Measurements from ENCODE around the gene GTPBP6. TPM values are rescaled to one million over a fixed set of nuclear protein-coding genes. Genes with fewer than 3 reads are reported as not detected.

Gene GTPBP6
- total RNA-seq, 1 donor from 2014 or later, result 55.1 TPM

- Histone ChIP-seq H3K4me1 (peaks cover 10% of the 10 kb centered on the region), H3K27ac (no peak overlapping the region), H3K27me3 (no peaks in the 10 kb centered on the region), H3K4me3 (no peak overlapping the region), H3K9me3 (no peaks in the 10 kb centered on the region), H3K36me3 (no peaks in the 10 kb centered on the region)
- peak; percentile 68 for ATAC-seq
- peak; percentile 65 for DNase-seq
- no peak for TF ChIP-seq CTCF (IDR thresholded peaks at IDR 0.05)
- intact Hi-C loops (cut with DNase I), result no loop called here
These were observed 56.2 kb downstream of the GTPBP6 start for GRCh38 chrX:262381-262909.

- Histone ChIP-seq H3K4me3 (no peak overlapping the region), H3K9me3 (no peaks in the 10 kb centered on the region), H3K27me3 (no peaks in the 10 kb centered on the region), H3K27ac (no peak overlapping the region), H3K36me3 (no peaks in the 10 kb centered on the region), H3K4me1 (peaks cover 10% of the 10 kb centered on the region)
- ATAC-seq (no peak), DNase-seq (no peak)
- intact Hi-C loops (cut with DNase I), result no loop called here
- TF ChIP-seq CTCF (IDR thresholded peaks at IDR 0.05), result no peak
These were observed 56.7 kb downstream of the GTPBP6 start for GRCh38 chrX:261919-262352.

GRCh38 chrX:261167-261918, 57.3 kb downstream of the GTPBP6 start:
- TF ChIP-seq CTCF (IDR thresholded peaks at IDR 0.05), result no peak
- Histone ChIP-seq H3K4me3 (no peak overlapping the region), H3K4me1 (peaks cover 10% of the 10 kb centered on the region), H3K27me3 (no peaks in the 10 kb centered on the region), H3K9me3 (no peaks in the 10 kb centered on the region), H3K36me3 (no peaks in the 10 kb centered on the region), H3K27ac (no peak overlapping the region)
- peak; percentile 65 for DNase-seq
- no peak for ATAC-seq
- intact Hi-C loops (cut with DNase I), result no loop called here

- intact Hi-C loops (cut with DNase I), result no loop called here
- no peak for ATAC-seq
- no peak overlapping the region for H3K4me3 ChIP-seq
- no peak overlapping the region for H3K27ac ChIP-seq
- DNase-seq, result peak; percentile 41
- no peaks in the 10 kb centered on the region for H3K27me3 ChIP-seq
- no peak for TF ChIP-seq CTCF (IDR thresholded peaks at IDR 0.05)
- no peaks in the 10 kb centered on the region for H3K36me3 ChIP-seq
- H3K4me1 ChIP-seq, result peaks cover 10% of the 10 kb centered on the region
- H3K9me3 ChIP-seq, result no peaks in the 10 kb centered on the region
These were observed 58.8 kb downstream of the GTPBP6 start for GRCh38 chrX:259692-260355.

GRCh38 chrX:258291-259040, 60.1 kb downstream of the GTPBP6 start:
- Histone ChIP-seq H3K27me3 (no peaks in the 10 kb centered on the region), H3K9me3 (no peaks in the 10 kb centered on the region)
- intact Hi-C loops (cut with DNase I), result no loop called here

More at GRCh38 chrX:258291-259040, 60.1 kb downstream of the GTPBP6 start:
- no peak for ATAC-seq
- Histone ChIP-seq H3K27ac (no peak overlapping the region), H3K4me3 (no peak overlapping the region), H3K36me3 (no peaks in the 10 kb centered on the region), H3K4me1 (peaks cover 4% of the 10 kb centered on the region)
- no peak for TF ChIP-seq CTCF (IDR thresholded peaks at IDR 0.05)
- DNase-seq, result peak; percentile 58
